ENCODE measurements around the gene CDC45. TPM values are rescaled to one million over a fixed set of nuclear protein-coding genes. Genes with fewer than 3 reads are reported as not detected.
A peak's percentile ranks its signal among the peaks of the same experiment; 100 is the strongest.

The CDC45 gene
- total and polyA plus RNA-seq, 2 of the 13 experiments (the other 11 are each of a cell fraction or from before 2014, with no cell fraction given), result 14.4 to 36.3 TPM

DNA sequence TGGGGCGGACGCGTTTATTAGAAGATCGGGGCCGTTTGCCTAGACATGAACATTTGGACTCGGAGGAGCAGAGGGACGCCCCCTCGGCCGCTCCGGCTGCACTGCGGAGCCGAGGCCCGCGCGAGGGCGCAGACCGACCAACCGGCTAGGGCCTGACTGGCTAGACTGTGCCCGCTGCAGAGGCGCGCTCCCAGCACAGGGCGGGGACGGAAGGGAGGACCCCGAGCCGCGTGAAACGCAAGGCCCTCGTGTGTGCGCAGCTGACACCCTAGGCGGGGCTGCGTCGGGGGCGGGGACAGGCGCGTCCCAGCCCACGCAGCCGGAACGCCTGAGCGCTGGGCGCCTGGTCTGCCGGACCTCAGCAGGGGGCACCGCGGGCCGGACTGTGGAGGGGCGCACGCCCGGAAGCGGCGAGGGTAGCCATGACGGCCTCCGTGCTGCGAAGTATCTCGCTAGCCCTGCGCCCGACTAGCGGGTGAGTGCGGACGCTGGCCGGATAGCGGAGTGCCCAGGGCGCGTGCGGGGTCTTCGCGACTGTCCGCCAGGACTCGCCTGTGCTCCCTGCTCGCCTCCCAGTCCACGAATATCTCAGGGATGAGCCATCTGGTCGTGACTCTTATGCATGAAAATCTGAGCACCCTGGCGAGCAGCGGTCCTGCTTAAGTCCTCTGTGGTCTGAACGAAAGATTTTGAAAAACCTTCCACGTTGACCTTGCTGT, 47.4 kb upstream of the CDC45 start, which contains the start of gene MRPL40 (continued):
- TF ChIP-seq, protein P1, sequence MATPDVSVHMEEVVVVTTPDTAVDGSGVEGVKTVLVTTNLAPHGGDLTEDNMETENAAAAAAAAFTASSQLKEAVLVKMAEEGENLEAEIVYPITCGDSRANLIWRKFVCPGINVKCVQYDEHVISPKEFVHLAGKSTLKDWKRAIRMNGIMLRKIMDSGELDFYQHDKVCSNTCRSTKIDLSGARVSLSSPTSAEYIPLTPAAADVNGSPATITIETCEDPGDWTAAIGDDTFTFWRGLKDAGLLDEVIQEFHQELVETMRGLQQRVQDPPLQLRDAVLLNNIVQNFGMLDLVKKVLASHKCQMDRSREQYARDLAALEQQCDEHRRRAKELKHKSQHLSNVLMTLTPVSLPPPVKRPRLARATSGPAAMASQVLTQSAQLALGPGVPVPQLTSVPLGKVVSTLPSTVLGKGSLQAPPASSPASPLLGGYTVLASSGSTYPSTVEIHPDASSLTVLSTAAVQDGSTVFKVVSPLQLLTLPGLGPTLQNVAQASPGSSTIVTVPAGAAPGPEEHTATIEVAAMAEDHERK (CRISPR knock-in tag; IDR thresholded peaks at IDR 0.05; ENCODE audit: low read depth), result peak; percentile 89
- TF ChIP-seq, protein P2, sequence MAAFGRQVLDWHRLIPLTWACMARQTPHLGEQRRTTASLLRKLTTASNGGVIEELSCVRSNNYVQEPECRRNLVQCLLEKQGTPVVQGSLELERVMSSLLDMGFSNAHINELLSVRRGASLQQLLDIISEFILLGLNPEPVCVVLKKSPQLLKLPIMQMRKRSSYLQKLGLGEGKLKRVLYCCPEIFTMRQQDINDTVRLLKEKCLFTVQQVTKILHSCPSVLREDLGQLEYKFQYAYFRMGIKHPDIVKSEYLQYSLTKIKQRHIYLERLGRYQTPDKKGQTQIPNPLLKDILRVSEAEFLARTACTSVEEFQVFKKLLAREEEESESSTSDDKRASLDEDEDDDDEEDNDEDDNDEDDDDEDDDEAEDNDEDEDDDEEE (CRISPR knock-in tag; IDR thresholded peaks at IDR 0.05), result peak; percentile 47; the same call in 1 of the 2 replicates
- peak; percentile 78; the same call in 1 of the 2 replicates for TF ChIP-seq ZNF598 (CRISPR knock-in tag; IDR thresholded peaks at IDR 0.05; ENCODE audit: borderline replicate concordance)
- TF ChIP-seq THAP11 (CRISPR knock-in tag; IDR thresholded peaks at IDR 0.05), result peak; percentile 96
- peak; percentile 99 for TF ChIP-seq KDM3A (CRISPR knock-in tag; IDR thresholded peaks at IDR 0.05; ENCODE audit: low read depth)
- peak; percentile 98 for TF ChIP-seq HOXA3 (CRISPR knock-in tag; IDR thresholded peaks at IDR 0.05)
- no peak for TF ChIP-seq NFE2L2 (IDR thresholded peaks at IDR 0.05; ENCODE audit: low read length)
- TF ChIP-seq ZNF710 (CRISPR knock-in tag; IDR thresholded peaks at IDR 0.05; ENCODE audit: borderline replicate concordance), result peak; percentile 91
- TF ChIP-seq NCOR1 (IDR thresholded peaks at IDR 0.05; ENCODE audit: borderline replicate concordance, low read length), result peak; percentile 53; the same call in 1 of the 2 replicates
- TF ChIP-seq ZNF367 (CRISPR knock-in tag; IDR thresholded peaks at IDR 0.05; ENCODE audit: borderline replicate concordance), result no peak; the same call in 1 of the 2 replicates
- TF ChIP-seq ZNF382 (CRISPR knock-in tag; IDR thresholded peaks at IDR 0.05; ENCODE audit: borderline replicate concordance), result no peak
- TF ChIP-seq SPEN (CRISPR knock-in tag; IDR thresholded peaks at IDR 0.05; ENCODE audit: low read depth), result peak; percentile 98
- no peak for TF ChIP-seq FOXA1 (IDR thresholded peaks at IDR 0.05)
- TF ChIP-seq FOXA1 (CRISPR knock-in tag; IDR thresholded peaks at IDR 0.05), result peak; percentile 77
- TF ChIP-seq, protein P3, sequence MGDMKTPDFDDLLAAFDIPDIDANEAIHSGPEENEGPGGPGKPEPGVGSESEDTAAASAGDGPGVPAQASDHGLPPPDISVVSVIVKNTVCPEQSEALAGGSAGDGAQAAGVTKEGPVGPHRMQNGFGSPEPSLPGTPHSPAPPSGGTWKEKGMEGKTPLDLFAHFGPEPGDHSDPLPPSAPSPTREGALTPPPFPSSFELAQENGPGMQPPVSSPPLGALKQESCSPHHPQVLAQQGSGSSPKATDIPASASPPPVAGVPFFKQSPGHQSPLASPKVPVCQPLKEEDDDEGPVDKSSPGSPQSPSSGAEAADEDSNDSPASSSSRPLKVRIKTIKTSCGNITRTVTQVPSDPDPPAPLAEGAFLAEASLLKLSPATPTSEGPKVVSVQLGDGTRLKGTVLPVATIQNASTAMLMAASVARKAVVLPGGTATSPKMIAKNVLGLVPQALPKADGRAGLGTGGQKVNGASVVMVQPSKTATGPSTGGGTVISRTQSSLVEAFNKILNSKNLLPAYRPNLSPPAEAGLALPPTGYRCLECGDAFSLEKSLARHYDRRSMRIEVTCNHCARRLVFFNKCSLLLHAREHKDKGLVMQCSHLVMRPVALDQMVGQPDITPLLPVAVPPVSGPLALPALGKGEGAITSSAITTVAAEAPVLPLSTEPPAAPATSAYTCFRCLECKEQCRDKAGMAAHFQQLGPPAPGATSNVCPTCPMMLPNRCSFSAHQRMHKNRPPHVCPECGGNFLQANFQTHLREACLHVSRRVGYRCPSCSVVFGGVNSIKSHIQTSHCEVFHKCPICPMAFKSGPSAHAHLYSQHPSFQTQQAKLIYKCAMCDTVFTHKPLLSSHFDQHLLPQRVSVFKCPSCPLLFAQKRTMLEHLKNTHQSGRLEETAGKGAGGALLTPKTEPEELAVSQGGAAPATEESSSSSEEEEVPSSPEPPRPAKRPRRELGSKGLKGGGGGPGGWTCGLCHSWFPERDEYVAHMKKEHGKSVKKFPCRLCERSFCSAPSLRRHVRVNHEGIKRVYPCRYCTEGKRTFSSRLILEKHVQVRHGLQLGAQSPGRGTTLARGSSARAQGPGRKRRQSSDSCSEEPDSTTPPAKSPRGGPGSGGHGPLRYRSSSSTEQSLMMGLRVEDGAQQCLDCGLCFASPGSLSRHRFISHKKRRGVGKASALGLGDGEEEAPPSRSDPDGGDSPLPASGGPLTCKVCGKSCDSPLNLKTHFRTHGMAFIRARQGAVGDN (CRISPR knock-in tag; IDR thresholded peaks at IDR 0.05), result peak; percentile 97
- 0 out of 2 replicates have a peak, but pooled peaks have one; percentile 57 for TF ChIP-seq PRMT3 (CRISPR knock-in tag; IDR thresholded peaks at IDR 0.05; ENCODE audit: borderline replicate concordance, low read depth)
- 0 out of 2 replicates have a peak, but pooled peaks have one; percentile 33 for TF ChIP-seq ZNF567 (CRISPR knock-in tag; IDR thresholded peaks at IDR 0.05; ENCODE audit: borderline replicate concordance)
- no peak for TF ChIP-seq PAX8 (CRISPR knock-in tag; IDR thresholded peaks at IDR 0.05; ENCODE audit: borderline replicate concordance)
- peak; percentile 91 for TF ChIP-seq GZF1 (CRISPR knock-in tag; IDR thresholded peaks at IDR 0.05)
- TF ChIP-seq CERS6 (CRISPR knock-in tag; IDR thresholded peaks at IDR 0.05), result no peak

Data from HepG2 (cell line).